HepG2 (cell line): ENCODE results near the gene DGCR2. TPM values are rescaled to one million over a fixed set of nuclear protein-coding genes. Genes with fewer than 3 reads are reported as not detected.

Experiments
- CBX2 ChIP-seq, 2 experiments: fragments of 200-600 bp in 1 of 2; sonication (generic); formaldehyde crosslinking in 1 of 2; IDR thresholded peaks; 2 replicates each; pipeline versions ENCODE4 v1.7.0 to v1.8.1; 2018 to 2022; ENCODE audit warnings: low read depth in 2 of 2, low read length in 1 of 2, mild to moderate bottlenecking in 1 of 2, missing genetic modification reagents in 1 of 2
- GATA4 ChIP-seq: sonication (generic); IDR thresholded peaks from 2 replicates; pipeline ENCODE4 v1.6.1; 2016; ENCODE audit warnings: antibody characterized with exemption, low read depth, borderline replicate concordance
- HMGXB3 ChIP-seq: sonication (generic); formaldehyde crosslinking; IDR thresholded peaks from 2 replicates; pipeline ENCODE4 v1.4.0; 2020; ENCODE audit warnings: missing genetic modification reagents, borderline replicate concordance
- JUNB ChIP-seq: sonication (generic); formaldehyde crosslinking; IDR thresholded peaks from 2 replicates; pipeline ENCODE4 v1.8.0; 2022; ENCODE audit warnings: missing genetic modification reagents, mild to moderate bottlenecking, borderline replicate concordance
- MAZ ChIP-seq, 2 experiments: sonication (generic) in 1 of 2; formaldehyde crosslinking in 1 of 2; IDR thresholded peaks; 2 replicates each; pipeline versions ENCODE4 v1.5.0 to v1.6.1; 2012 to 2020; ENCODE audit warnings: low read depth in 2 of 2, mild to moderate bottlenecking in 2 of 2, borderline replicate concordance in 1 of 2, improper control_type of control experiment in 1 of 2, low read length in 1 of 2, missing genetic modification reagents in 1 of 2, moderate library complexity in 1 of 2
- MIER3 ChIP-seq: IDR thresholded peaks from 2 replicates; pipeline ENCODE4 v1.6.1; 2016; ENCODE audit warnings: missing compliant biosample characterization, borderline replicate concordance
- PCBP2 ChIP-seq: fragments of 200-400 bp; formaldehyde crosslinking; optimal IDR thresholded peaks from 2 replicates; pipeline ENCODE3; 2018; ENCODE audit warnings: low read length, low read depth; ENCODE audit not compliant: poor library complexity, severe bottlenecking
- RFX3 ChIP-seq: IDR thresholded peaks from 2 replicates; pipeline ENCODE4 v1.6.1; 2016; ENCODE audit warnings: missing biosample characterization, missing genetic modification reagents
- RXRA ChIP-seq: sonication (generic); formaldehyde crosslinking; IDR thresholded peaks from 2 replicates; pipeline ENCODE4 v1.5.1; 2020; ENCODE audit warnings: missing genetic modification reagents
- SRSF9 ChIP-seq: fragments of 200-400 bp; formaldehyde crosslinking; IDR thresholded peaks from 2 replicates; pipeline ENCODE4 v1.6.1; 2018; ENCODE audit warnings: borderline replicate concordance, mild to moderate bottlenecking, low read depth, low read length; ENCODE audit not compliant: insufficient read depth, poor library complexity, severe bottlenecking
- ZBTB21 ChIP-seq: sonication (generic); formaldehyde crosslinking; IDR thresholded peaks from 2 replicates; pipeline ENCODE4 v1.4.0; 2020; ENCODE audit warnings: missing genetic modification reagents
- ZBTB46 ChIP-seq: sonication (generic); formaldehyde crosslinking; IDR thresholded peaks from 2 replicates; pipeline ENCODE4 v1.4.0; 2020; ENCODE audit warnings: mild to moderate bottlenecking, missing genetic modification reagents, borderline replicate concordance
- ZNF263 ChIP-seq: sonication (generic); formaldehyde crosslinking; IDR thresholded peaks from 2 replicates; pipeline ENCODE4 v1.4.0; 2020; ENCODE audit warnings: missing genetic modification reagents
- ZNF274 ChIP-seq: sonication (generic); formaldehyde crosslinking; IDR thresholded peaks from 2 replicates; pipeline ENCODE4 v1.5.1; 2020; ENCODE audit warnings: mild to moderate bottlenecking, missing genetic modification reagents
- ZNF841 ChIP-seq: sonication (generic); formaldehyde crosslinking; IDR thresholded peaks from 2 replicates; pipeline ENCODE4 v1.8.1; 2023; ENCODE audit warnings: missing genetic modification reagents, borderline replicate concordance
- polyA plus RNA-seq, 8 experiments: library from polyadenylated mRNA; depleted of rRNA in 3 of 8; stranded (reverse) in 7 of 8; unstranded in 1 of 8; fragments of >200 nt; fragmentation: Illumina TruSeq in 4 of 8; extraction: Trizol in 4 of 8; gene quantifications; 2 replicates each; pipeline versions ENCODE4 v1.2.1 to v1.2.3, GENCODE V29; 2011 to 2016; ENCODE audit warnings: low read depth in 4 of 8, missing spikeins in 1 of 8, mixed read lengths in 1 of 8; ENCODE audit not compliant: insufficient read depth in 1 of 8
- total RNA-seq, 5 experiments: library from RNA; depleted of rRNA; stranded (reverse); fragments of >200 nt; fragmentation: Illumina TruSeq; extraction: Trizol; gene quantifications; 2 replicates each; pipeline ENCODE4 v1.2.3, GENCODE V29; 2016; ENCODE audit warnings: low read depth in 1 of 5
- TF ChIP-seq, protein P1 (sequence below): sonication (generic); formaldehyde crosslinking; IDR thresholded peaks from 2 replicates; pipeline ENCODE4 v1.4.0; 2020; ENCODE audit warnings: missing genetic modification reagents
- TF ChIP-seq, protein P2 (sequence below): sonication (generic); formaldehyde crosslinking; IDR thresholded peaks from 2 replicates; pipeline ENCODE4 v1.4.0; 2020; ENCODE audit warnings: missing genetic modification reagents
- TF ChIP-seq, protein P3 (sequence below): sonication (generic); formaldehyde crosslinking; IDR thresholded peaks from 2 replicates; pipeline ENCODE4 v1.4.0; 2020; ENCODE audit warnings: mild to moderate bottlenecking, missing genetic modification reagents
- TF ChIP-seq, protein P4 (sequence below): sonication (generic); IDR thresholded peaks from 2 replicates; pipeline ENCODE4 v1.6.1; 2016; ENCODE audit warnings: low read depth, borderline replicate concordance

The DGCR2 gene
- total and polyA plus RNA-seq, 2 of the 13 experiments (the other 11 are each of a cell fraction or from before 2014, with no cell fraction given) = 23.1 to 35.3 TPM

DNA sequence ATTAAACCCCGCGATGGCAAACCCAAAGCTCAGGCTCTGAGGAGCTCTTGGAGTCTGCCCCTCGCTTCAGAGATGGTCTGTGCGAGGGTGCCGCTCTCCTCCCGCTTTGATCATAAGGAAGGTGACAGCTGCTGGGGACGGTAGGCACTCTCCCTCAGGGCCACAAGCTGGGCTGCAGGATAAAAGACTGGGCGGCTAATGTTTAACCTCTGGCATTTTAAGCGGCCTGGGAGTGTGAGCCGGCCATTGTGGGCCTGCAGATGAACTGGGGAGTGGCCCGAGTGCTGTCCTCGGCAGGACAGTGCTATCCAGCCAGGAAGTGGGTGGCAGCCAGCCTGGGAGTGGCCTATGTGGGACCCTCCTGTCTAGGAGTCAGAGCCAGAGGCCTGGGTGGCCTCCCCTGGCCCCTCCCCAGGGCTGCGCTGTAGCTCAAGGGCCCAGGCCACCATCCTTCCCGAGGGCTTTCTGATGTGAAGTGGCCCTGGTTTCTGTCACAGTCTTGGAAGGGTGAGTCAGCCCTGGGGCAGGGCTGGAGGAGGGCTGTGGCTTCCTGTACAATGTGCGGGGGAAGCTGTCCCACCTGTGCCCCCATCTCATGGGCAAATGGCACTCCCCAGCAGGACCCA, 127.4 kb downstream of the DGCR2 start (continued):
- TF ChIP-seq, protein P1, sequence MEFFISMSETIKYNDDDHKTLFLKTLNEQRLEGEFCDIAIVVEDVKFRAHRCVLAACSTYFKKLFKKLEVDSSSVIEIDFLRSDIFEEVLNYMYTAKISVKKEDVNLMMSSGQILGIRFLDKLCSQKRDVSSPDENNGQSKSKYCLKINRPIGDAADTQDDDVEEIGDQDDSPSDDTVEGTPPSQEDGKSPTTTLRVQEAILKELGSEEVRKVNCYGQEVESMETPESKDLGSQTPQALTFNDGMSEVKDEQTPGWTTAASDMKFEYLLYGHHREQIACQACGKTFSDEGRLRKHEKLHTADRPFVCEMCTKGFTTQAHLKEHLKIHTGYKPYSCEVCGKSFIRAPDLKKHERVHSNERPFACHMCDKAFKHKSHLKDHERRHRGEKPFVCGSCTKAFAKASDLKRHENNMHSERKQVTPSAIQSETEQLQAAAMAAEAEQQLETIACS (CRISPR knock-in tag) = no peak
- TF ChIP-seq MIER3 (CRISPR knock-in tag) (no peak), GATA4 (no peak), ZNF274 (CRISPR knock-in tag) (no peak), HMGXB3 (CRISPR knock-in tag) (no peak), MAZ (IDR thresholded peaks at IDR 0.05; ENCODE audit: borderline replicate concordance, low read depth, low read length) (no peak), MAZ (CRISPR knock-in tag; IDR thresholded peaks at IDR 0.05; ENCODE audit: low read depth) (0 out of 2 replicates have a peak, but pooled peaks have one; percentile 29), SRSF9 (no peak), ZNF841 (no peak), JUNB (CRISPR knock-in tag) (no peak), ZBTB21 (CRISPR knock-in tag) (no peak), RXRA (CRISPR knock-in tag) (peak; percentile 21; the same call in 1 of the 2 replicates), CBX2 (IDR thresholded peaks at IDR 0.05; ENCODE audit: low read depth, low read length) (no peak), CBX2 (CRISPR knock-in tag; IDR thresholded peaks at IDR 0.05; ENCODE audit: low read depth) (no peak), ZBTB46 (no peak), PCBP2 (no peak), RFX3 (CRISPR knock-in tag) (no peak), ZNF263 (no peak)
- TF ChIP-seq, protein P2, sequence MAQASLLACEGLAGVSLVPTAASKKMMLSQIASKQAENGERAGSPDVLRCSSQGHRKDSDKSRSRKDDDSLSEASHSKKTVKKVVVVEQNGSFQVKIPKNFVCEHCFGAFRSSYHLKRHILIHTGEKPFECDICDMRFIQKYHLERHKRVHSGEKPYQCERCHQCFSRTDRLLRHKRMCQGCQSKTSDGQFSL (CRISPR knock-in tag) = no peak
- TF ChIP-seq, protein P3, sequence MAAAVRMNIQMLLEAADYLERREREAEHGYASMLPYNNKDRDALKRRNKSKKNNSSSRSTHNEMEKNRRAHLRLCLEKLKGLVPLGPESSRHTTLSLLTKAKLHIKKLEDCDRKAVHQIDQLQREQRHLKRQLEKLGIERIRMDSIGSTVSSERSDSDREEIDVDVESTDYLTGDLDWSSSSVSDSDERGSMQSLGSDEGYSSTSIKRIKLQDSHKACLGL (CRISPR knock-in tag) = peak; percentile 39; the same call in 1 of the 2 replicates
- TF ChIP-seq, protein P4, sequence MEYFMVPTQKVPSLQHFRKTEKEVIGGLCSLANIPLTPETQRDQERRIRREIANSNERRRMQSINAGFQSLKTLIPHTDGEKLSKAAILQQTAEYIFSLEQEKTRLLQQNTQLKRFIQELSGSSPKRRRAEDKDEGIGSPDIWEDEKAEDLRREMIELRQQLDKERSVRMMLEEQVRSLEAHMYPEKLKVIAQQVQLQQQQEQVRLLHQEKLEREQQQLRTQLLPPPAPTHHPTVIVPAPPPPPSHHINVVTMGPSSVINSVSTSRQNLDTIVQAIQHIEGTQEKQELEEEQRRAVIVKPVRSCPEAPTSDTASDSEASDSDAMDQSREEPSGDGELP = peak; percentile 61; the same call in 1 of the 2 replicates
